Measurements from ENCODE around the gene PARP6. TPM values are rescaled to one million over a fixed set of nuclear protein-coding genes. Genes with fewer than 3 reads are reported as not detected.

Gene PARP6
- total RNA-seq, 1 donor from 2014 or later: 45.7 TPM

DNA sequence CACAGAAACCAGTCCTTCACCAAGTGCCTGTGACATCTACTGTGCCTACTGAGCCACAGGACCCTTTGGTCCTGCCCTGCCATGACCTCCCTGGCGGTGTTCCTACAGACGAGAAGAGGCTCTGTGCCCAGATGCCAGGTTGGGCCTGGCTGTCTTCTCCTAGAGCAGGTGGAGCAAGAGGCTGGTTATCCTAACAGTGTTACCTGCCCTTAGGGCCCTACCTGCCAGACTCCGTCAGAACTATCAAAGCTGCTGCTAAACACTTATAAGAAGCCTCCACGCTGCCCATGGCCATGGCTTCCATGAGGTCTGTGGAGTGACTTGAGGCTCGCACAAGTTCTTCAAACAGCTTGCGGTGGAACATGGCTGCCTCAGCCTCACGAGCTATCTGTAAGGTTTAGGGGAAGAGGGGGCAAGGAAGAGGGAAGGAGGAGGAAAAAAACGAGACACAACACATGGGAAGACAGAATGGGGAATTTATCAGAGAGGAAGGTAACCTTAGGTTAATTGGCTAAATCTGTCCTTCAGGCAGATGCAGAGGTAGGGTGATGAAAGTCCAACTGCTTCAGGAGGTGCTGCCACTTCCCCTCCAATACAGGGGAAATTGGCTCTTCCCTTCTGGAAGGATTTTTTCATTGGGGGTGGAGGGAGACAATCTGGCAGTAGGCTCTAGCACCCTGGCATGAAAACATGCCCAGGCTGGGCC, 69.4 kb downstream of the PARP6 start:
- DNase-seq (ENCODE audit: low read depth): no peak
- Histone ChIP-seq H3K4me3 (ENCODE audit: low read depth, low read length) (no peak overlapping the region), H3K36me3 (ENCODE audit: control insufficient read depth, insufficient read depth, low read length) (peaks cover 25% of the 10 kb centered on the region), H3K27me3 (ENCODE audit: control insufficient read depth, insufficient read depth, low read length) (no peaks in the 10 kb centered on the region)
- TF ChIP-seq, protein P1, sequence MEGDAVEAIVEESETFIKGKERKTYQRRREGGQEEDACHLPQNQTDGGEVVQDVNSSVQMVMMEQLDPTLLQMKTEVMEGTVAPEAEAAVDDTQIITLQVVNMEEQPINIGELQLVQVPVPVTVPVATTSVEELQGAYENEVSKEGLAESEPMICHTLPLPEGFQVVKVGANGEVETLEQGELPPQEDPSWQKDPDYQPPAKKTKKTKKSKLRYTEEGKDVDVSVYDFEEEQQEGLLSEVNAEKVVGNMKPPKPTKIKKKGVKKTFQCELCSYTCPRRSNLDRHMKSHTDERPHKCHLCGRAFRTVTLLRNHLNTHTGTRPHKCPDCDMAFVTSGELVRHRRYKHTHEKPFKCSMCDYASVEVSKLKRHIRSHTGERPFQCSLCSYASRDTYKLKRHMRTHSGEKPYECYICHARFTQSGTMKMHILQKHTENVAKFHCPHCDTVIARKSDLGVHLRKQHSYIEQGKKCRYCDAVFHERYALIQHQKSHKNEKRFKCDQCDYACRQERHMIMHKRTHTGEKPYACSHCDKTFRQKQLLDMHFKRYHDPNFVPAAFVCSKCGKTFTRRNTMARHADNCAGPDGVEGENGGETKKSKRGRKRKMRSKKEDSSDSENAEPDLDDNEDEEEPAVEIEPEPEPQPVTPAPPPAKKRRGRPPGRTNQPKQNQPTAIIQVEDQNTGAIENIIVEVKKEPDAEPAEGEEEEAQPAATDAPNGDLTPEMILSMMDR (IDR thresholded peaks at IDR 0.05; ENCODE audit: insufficient read depth, low read length, poor library complexity, severe bottlenecking): no peak

DNA sequence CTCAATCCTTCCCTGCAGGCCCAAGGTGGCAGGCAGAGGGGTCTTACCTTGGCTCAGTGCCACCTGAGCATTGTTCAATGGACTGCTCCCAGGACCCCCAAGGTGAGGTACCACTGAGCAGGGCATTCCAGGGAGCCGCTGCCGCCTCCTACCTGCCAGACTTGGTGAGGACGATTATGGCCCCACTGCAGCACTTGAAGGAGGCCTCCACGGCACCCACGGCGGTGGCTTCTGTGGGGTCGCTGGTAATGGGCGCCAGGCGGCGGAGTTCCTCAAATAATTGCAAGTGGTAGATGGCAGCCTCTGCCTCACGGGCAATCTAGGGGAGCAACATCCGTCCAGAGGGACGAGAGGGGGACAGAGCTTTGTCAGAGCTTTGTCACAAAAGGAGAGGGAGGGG, 70.1 kb downstream of the PARP6 start:
- Histone ChIP-seq H3K27me3 (ENCODE audit: control insufficient read depth, insufficient read depth, low read length) (no peaks in the 10 kb centered on the region), H3K36me3 (ENCODE audit: control insufficient read depth, insufficient read depth, low read length) (peaks cover 21% of the 10 kb centered on the region), H3K4me3 (ENCODE audit: low read depth, low read length) (no peak overlapping the region)
- TF ChIP-seq, protein P1 (IDR thresholded peaks at IDR 0.05; ENCODE audit: insufficient read depth, low read length, poor library complexity, severe bottlenecking): no peak
- DNase-seq (ENCODE audit: low read depth): no peak

DNA sequence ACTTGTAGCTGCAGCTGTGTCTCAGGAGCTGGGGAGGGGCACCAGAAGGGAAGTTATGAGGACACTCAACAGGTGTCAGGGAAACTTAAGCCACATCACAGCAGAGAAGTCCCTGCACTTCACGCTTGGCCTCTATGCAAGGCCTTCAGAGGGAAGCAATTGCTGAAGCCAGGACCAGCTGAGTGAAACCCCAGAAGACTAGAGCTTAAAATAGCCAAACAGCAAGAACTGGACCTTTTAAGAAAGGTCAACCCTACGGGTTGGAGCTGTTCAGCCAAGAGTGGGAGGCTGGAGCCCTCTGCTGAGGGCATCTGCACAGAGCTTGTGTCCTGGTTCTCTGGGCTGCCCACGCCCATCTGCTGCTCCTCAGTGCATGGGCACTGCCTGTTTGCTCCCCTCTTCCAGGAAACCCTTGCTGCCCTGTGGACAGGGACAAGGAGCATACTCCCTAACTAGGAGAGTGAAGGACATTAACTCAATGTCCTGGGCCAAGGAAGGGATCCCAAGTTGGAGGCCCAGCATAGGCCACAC, 70.9 kb downstream of the PARP6 start:
- H3K4me3 ChIP-seq (ENCODE audit: low read depth, low read length): no peak overlapping the region
- H3K36me3 ChIP-seq (ENCODE audit: control insufficient read depth, insufficient read depth, low read length): peaks cover 18% of the 10 kb centered on the region
- no peak for DNase-seq (ENCODE audit: low read depth)
- TF ChIP-seq, protein P1 (IDR thresholded peaks at IDR 0.05; ENCODE audit: insufficient read depth, low read length, poor library complexity, severe bottlenecking): no peak
- H3K27me3 ChIP-seq (ENCODE audit: control insufficient read depth, insufficient read depth, low read length): no peaks in the 10 kb centered on the region

DNA sequence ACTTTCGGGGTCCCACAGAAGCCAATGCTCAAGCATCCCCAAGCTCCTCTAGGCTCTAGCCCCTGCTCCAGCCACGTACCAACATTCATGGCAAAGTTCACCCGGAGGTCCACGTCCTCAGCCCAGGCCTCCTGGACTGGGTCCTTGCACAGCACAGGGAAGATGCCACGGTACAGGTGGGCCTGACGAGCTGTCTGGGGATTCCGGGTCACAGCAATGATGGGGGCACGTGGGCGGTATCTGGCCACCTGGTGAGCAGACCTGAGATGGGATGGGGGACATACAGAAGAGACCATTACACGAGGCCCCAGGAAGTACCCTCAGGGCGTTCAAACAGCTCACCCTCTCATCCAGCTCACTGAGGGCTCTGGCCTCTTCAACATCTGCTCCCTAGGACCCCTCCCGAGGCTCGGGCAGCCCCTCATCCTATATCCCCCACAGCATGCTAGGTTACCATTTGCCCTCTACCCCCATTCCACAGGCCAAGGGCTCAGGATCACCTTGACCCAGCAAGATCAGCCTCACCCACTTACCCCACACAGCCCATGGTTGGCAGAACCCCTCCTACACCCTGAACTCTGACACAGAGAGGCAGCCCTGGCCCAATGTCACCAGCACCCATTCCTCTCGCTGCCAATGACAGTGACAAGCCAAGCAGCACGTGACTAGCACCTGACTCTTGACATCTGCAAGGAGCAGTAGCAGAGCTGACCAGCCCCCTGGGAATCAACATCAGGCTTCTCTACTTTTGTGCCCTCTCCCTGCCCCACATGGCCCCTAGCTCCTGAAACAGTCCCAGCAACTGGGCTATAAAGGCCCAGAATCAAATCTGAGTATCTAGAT, 71.7 kb downstream of the PARP6 start:
- Histone ChIP-seq H3K36me3 (ENCODE audit: control insufficient read depth, insufficient read depth, low read length) (peaks cover 18% of the 10 kb centered on the region), H3K27me3 (ENCODE audit: control insufficient read depth, insufficient read depth, low read length) (no peaks in the 10 kb centered on the region), H3K4me3 (ENCODE audit: low read depth, low read length) (no peak overlapping the region)
- DNase-seq (ENCODE audit: low read depth): no peak
- TF ChIP-seq, protein P1 (IDR thresholded peaks at IDR 0.05; ENCODE audit: insufficient read depth, low read length, poor library complexity, severe bottlenecking): no peak

DNA sequence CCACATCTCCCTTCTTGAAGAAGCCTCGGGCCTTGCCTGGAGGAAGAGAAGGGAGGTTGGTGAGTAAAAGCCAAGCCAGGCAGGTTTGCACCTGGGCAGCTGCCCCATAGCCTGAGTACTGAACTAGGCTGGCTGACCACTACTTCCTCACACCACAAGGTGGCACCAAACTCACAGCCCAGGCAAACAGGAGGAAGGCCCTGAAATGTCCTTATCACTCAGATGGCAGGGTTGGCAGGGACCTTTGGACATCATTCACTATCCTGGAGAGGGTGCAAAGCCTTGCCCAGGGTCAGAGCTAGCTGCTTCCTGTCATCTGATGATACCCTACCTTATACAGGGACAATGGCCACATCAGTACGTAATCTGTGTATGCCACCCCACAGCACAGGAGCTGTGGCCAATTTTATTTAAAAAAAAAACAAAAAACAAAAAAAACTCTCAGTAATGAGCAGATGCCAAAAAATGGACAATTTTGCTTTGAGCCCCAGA, 72.6 kb downstream of the PARP6 start:
- no peaks in the 10 kb centered on the region for H3K27me3 ChIP-seq (ENCODE audit: control insufficient read depth, insufficient read depth, low read length)
- H3K36me3 ChIP-seq (ENCODE audit: control insufficient read depth, insufficient read depth, low read length): peaks cover 16% of the 10 kb centered on the region
- DNase-seq (ENCODE audit: low read depth): no peak
- TF ChIP-seq, protein P1 (IDR thresholded peaks at IDR 0.05; ENCODE audit: insufficient read depth, low read length, poor library complexity, severe bottlenecking): peak; percentile 92
- no peak overlapping the region for H3K4me3 ChIP-seq (ENCODE audit: low read depth, low read length)

All from kidney epithelial cell (primary cell).